Stimulated activated naive B cell treated with anti-CD40 and anti-IgM and Interleukin-4, amounts not matched to agents 10 μg/mL and 1 μg/mL and 100 μg/mL, for 72 hours (primary cell): Measurements from ENCODE around the gene TASP1.
"Not testable (repeated sequence)": the region's sequence is repeated elsewhere in the genome, so short reads cannot be mapped to it uniquely, and the experiment has no call there.

Experiments used
- ATAC-seq, 2 donors: fragments of 150-1000 bp; cut with Tn5 transposase; replicated peaks; 2 replicates each; pipeline ENCODE4 v1.10.0; 2021; ENCODE audit warnings: moderate library complexity in 1 of 2
- DNase-seq: peaks from one replicate; pipeline ENCODE4 v3.0.0; 2021
- H3K27ac Mint-ChIP-seq: one replicate; pipeline ENCODE4 v1.8.0; 2022; ENCODE audit warnings: mild to moderate bottlenecking, mixed read lengths
- H3K27me3 Mint-ChIP-seq, 2 donors: one replicate each; pipeline ENCODE4 v1.8.0; 2022; ENCODE audit warnings: mixed read lengths in 2 of 2
- H3K36me3 Mint-ChIP-seq, 2 donors: one replicate each; pipeline ENCODE4 v1.8.0; 2022; ENCODE audit warnings: mixed read lengths in 2 of 2, mild to moderate bottlenecking in 1 of 2
- H3K4me1 Mint-ChIP-seq, 2 donors: one replicate each; pipeline ENCODE4 v1.8.0; 2022; ENCODE audit warnings: mixed read lengths in 2 of 2, mild to moderate bottlenecking in 1 of 2
- H3K4me3 Mint-ChIP-seq, 2 donors: one replicate each; pipeline ENCODE4 v1.8.0; 2022; ENCODE audit warnings: mild to moderate bottlenecking in 2 of 2, mixed read lengths in 2 of 2, moderate library complexity in 1 of 2
- H3K9me3 Mint-ChIP-seq, 2 donors: one replicate each; pipeline ENCODE4 v1.8.0; 2022; ENCODE audit warnings: mixed read lengths in 2 of 2, mild to moderate bottlenecking in 1 of 2

TASP1 gene

DNA sequence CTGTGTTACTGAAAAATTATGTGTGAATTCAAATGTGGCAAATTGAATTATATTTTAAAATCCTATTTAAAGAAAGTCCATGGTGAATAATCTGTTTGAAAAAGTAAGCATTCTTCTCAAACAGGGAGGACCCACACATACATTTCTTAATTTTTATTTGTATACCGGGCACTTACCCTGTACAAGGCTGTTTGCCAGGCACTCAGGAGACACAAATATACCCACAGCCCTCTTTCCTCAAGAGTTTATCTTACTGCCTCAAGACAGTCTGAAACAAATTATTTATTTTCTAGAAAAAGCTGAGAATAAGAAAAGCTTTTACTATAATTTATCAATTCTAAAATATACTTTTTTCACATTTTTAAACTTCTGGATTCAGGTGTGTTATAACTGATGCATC is 114.4 kb downstream of the TASP1 start:
- Mint-ChIP-seq H3K9me3 (peaks cover 5 to 6% of the 10 kb centered on the region in 2 donors), H3K4me3 (no peak overlapping the region), H3K36me3 (peaks cover 42 to 43% of the 10 kb centered on the region in 2 donors), H3K27me3 (no peaks in the 10 kb centered on the region), H3K4me1 (no peaks in the 10 kb centered on the region), H3K27ac (no peak overlapping the region)
- DNase-seq = no peak
- ATAC-seq = no peak

DNA sequence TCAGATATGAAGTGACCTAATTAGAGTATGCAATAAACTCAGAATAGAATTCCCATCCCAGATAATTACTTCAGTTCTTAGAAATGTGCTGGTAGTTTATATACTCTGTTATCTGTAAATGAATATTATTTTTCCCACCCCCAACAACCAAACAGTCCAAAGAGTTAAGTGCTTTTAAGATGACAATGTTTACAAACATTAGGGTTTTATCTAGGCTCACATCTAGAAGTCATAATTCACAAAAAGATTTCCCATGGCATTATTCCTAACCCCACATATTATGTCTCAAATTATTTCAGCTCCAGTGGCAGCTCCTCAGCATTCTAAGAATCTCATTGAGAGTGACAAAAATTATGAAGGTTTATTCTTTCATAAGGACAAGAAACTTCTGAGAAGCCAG is 120.9 kb downstream of the TASP1 start:
- Mint-ChIP-seq H3K36me3 (peaks cover 42 to 60% of the 10 kb centered on the region in 2 donors), H3K27me3 (no peaks in the 10 kb centered on the region), H3K4me3 (no peak overlapping the region), H3K27ac (no peak overlapping the region), H3K4me1 (no peaks in the 10 kb centered on the region), H3K9me3 (peaks cover 5 to 14% of the 10 kb centered on the region in 2 donors)
- DNase-seq (no peak), ATAC-seq (no peak)

DNA sequence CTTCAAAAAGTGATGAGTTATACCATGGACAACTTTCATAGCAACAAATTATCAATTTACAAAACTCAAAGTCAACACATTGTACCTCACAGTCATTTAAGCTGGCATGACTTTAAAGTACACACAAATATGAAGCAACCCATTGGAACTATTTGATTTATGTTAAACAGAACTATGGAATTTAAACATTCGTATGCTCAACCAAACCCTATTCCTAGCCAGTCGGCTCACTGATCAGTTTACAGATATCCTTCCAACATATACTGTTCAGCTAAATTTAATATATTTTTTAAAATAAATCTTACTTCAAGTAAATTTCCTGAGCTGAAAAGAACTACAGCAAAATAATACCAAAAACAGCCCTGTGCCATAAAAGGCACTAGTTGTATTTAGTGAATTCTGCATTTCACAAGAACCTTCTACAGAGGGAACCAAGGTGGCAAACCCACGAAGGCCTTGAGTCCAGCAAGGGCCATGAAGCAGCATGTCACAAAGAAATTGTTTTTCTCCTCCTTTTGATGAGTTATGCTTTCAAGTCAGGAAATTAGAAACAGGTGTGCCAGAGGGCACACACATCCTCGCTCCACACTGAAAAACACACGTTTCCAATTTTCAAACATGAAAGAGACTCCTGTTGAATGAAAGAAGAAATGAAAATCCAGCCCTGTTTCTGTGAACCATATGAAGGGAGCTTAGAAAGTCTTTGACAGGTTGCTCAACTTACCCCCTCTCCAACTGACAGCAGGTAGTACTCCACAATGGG is 122.8 kb downstream of the TASP1 start:
- no peak for DNase-seq
- ATAC-seq = no peak
- Mint-ChIP-seq H3K4me1 (no peaks in the 10 kb centered on the region), H3K36me3 (peaks cover 35 to 58% of the 10 kb centered on the region in 2 donors), H3K27me3 (no peaks in the 10 kb centered on the region), H3K4me3 (no peak overlapping the region), H3K27ac (no peak overlapping the region), H3K9me3 (peaks cover 0 to 8% of the 10 kb centered on the region in 2 donors)

DNA sequence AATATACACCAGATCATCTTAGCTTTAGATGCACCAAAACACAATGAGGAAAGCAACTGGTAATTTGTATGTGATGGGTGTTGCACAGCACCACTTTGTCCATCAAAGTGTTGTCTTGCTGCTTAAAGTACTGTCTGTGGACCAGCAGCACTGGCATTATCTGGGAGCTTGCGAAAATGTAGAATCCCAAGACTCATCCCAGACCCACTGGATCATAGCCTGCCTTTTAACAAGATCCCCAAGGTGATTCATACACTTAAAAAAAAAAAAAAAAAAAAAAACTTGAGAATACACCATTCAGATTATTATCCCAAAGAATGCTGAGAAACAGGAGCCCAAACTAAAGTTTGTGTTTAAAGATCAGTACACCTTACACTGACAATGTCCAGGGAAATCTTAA is 123.4 kb downstream of the TASP1 start:
- H3K36me3 Mint-ChIP-seq = peaks cover 36 to 60% of the 10 kb centered on the region in 2 donors
- ATAC-seq (no peak), DNase-seq (no peak)
- no peak overlapping the region for H3K4me3 Mint-ChIP-seq
- no peaks in the 10 kb centered on the region for H3K27me3 Mint-ChIP-seq
- H3K27ac Mint-ChIP-seq = no peak overlapping the region
- peaks cover 0 to 14% of the 10 kb centered on the region in 2 donors for H3K9me3 Mint-ChIP-seq
- H3K4me1 Mint-ChIP-seq = peaks cover 0 to 3% of the 10 kb centered on the region in 2 donors

DNA sequence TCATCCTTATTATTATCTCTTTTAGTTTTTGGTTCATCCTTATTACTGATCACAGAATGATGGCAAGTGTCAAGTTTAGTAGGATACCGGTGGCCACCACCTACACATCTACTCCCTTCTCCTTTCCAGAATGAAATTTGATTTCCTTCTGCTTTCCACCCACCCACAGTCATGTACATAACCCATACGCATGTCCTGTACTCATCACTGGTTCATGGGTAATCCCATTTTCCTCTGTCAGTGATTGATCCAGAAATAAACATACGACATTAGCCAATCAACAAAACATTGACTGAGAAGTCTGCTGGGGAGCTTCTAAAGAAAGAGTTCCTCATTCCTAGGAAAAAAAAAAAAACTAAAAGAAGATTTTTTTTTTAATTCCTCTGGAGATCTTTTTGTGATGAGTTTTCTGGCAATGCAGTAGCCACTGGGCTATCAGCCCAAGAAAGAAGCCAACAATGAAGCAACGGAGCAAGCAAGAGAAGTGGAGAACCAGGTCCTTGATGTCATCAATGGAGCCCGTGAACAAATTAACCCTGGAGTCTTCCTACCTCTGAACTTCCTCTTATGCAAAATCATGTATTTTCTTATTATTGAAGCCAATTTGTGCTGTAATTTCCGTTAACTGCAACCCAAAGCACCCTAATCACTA is 127.8 kb downstream of the TASP1 start:
- no peak overlapping the region for H3K27ac Mint-ChIP-seq
- peaks cover 49 to 75% of the 10 kb centered on the region in 2 donors for H3K36me3 Mint-ChIP-seq
- ATAC-seq = no peak
- H3K9me3 Mint-ChIP-seq = peaks cover 11 to 20% of the 10 kb centered on the region in 2 donors
- H3K27me3 Mint-ChIP-seq = no peaks in the 10 kb centered on the region
- DNase-seq = no peak
- peaks cover 0 to 6% of the 10 kb centered on the region in 2 donors for H3K4me1 Mint-ChIP-seq
- no peak overlapping the region for H3K4me3 Mint-ChIP-seq

DNA sequence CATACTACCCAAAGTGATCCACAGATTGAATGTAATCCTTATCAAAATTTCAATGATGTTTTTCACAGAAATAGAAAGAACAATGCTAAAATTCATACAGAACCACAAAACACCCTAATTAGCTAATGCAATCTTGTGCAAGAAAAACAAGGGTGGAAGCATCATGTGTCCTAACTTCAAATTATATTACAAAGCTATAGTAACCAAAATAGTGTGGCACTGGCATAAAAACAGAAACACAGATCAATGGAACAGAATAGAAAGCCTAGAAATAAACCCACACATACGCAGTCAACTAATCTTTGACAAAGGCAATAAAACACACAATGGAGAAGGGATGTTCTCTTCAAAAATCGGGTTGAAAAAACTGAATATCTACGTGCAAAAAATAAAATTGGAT is 131.1 kb downstream of the TASP1 start:
- Mint-ChIP-seq H3K4me3 (no peak overlapping the region), H3K4me1 (peaks cover 0 to 6% of the 10 kb centered on the region in 2 donors), H3K9me3 (peaks cover 27 to 29% of the 10 kb centered on the region in 2 donors), H3K36me3 (peaks cover 52 to 81% of the 10 kb centered on the region in 2 donors), H3K27ac (no peak overlapping the region), H3K27me3 (no peaks in the 10 kb centered on the region)
- ATAC-seq = no peak
- DNase-seq = no peak

DNA sequence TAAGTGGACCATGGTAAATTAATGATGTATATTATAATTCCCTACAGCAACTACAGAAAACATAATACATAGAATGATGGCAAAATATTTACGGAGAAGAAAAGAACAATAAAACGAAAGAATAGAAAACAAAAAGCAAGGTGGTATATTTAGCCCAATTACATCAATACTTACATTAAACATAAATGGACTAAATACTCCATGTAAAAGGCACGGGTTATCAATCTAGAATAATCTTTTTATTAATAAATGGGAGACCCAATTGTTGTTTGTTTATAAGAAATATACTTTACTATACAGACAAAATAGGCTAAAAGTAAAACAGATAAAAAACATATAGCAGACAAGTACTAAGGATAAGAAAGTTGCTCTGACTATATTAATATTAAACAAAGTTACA is 137.2 kb downstream of the TASP1 start:
- Mint-ChIP-seq H3K27me3 (no peaks in the 10 kb centered on the region), H3K4me1 (peaks cover 0 to 5% of the 10 kb centered on the region in 2 donors), H3K4me3 (no peak overlapping the region), H3K27ac (no peak overlapping the region), H3K36me3 (peaks cover 58 to 86% of the 10 kb centered on the region in 2 donors), H3K9me3 (peaks cover 33 to 34% of the 10 kb centered on the region in 2 donors)
- DNase-seq (no peak), ATAC-seq (no peak)

DNA sequence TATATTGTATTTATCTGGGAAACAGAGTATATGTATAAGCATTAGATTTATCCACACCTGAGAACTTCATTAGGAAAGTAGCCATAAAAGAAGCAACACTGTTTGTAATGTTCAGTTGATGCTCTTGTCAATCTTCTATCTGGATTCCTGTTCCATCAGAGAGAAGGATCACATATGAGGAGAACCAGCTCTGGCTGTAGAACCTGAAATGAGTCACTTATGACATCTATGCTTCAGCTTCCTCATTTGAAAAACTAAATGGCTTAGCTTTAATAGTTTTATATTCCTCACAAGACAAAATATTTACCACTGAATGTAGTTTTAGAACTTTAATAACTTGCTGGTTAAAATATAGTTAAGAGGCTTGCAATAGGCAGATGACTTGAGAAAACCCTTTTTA is 144.7 kb downstream of the TASP1 start:
- Mint-ChIP-seq H3K4me3 (no peak overlapping the region), H3K27ac (no peak overlapping the region), H3K36me3 (peaks cover 19 to 30% of the 10 kb centered on the region in 2 donors), H3K9me3 (peaks cover 0 to 3% of the 10 kb centered on the region in 2 donors), H3K27me3 (no peaks in the 10 kb centered on the region), H3K4me1 (peaks cover 0 to 4% of the 10 kb centered on the region in 2 donors)
- DNase-seq = no peak
- ATAC-seq = peak; percentile 51 to 57

DNA sequence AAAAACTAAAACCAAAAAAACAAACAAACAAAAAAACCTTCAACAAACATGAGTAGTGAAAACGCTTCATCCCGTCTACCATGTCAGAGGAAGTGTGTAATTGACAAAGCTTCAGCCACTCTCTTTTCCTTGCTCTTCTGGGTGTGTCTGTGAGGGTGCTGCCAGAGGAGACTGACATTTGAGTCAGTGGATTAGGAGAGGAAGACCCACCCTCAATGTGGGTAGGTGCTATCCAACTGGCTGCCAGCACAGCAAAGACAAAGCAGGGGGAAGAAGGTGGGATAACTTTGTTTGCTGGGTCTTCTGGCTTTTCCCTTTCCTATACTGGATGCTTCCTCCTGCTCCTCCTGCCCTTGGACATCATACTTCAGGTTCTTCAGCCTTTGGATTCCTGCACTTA is 145.6 kb downstream of the TASP1 start:
- H3K9me3 Mint-ChIP-seq = peaks cover 0 to 3% of the 10 kb centered on the region in 2 donors
- ATAC-seq (no peak), DNase-seq (no peak)
- H3K27me3 Mint-ChIP-seq = no peaks in the 10 kb centered on the region
- no peak overlapping the region for H3K4me3 Mint-ChIP-seq
- peaks cover 0 to 4% of the 10 kb centered on the region in 2 donors for H3K4me1 Mint-ChIP-seq
- peaks cover 13 to 23% of the 10 kb centered on the region in 2 donors for H3K36me3 Mint-ChIP-seq
- no peak overlapping the region for H3K27ac Mint-ChIP-seq

DNA sequence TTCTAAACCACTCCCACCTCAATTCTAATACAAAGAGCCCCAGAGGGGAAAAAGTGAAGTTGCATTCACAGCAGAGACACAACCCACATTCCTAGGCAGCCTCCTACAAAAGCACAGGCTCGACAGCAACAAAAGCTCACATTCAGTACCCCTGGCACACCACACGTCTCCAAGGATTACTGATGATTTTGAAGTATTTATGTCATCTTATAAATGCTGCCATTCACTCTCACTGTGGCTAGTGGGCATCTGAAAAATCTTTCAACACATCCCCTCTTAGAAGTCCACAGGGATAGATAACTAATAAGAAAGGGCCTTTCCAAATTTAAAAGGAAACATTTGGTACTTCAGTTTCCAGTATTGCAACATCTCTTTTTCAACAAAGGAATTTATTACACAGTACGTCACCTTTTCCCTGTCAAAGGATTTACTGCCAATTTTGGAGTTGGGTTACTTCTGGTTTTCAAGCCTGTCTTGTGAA is 146.7 kb downstream of the TASP1 start:
- Mint-ChIP-seq H3K27me3 (no peaks in the 10 kb centered on the region), H3K9me3 (peaks cover 0 to 2% of the 10 kb centered on the region in 2 donors), H3K36me3 (peaks cover 6 to 12% of the 10 kb centered on the region in 2 donors), H3K4me3 (no peak overlapping the region), H3K4me1 (peaks cover 0 to 2% of the 10 kb centered on the region in 2 donors), H3K27ac (no peak overlapping the region)
- DNase-seq (no peak), ATAC-seq (no peak)

DNA sequence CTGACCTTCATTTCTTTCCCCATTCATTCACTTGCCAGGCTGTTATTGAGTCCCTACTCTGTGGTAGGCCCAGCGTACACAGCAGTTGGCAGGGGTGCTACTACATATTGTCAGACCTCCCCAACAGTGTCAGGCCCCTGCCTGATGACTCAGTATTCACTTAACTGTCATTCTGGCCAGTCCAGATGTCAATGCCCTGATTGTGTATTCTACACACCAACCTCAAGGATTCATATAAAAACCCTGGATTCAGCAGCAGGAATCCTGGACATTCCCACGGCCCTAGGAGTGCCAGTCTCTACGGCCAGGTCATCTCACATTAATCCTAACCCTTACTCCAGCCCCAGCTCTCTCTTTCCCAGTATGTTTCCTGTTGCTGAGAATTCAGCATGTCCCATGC is 151.5 kb downstream of the TASP1 start:
- DNase-seq (no peak), ATAC-seq (no peak)
- H3K4me1 Mint-ChIP-seq = no peaks in the 10 kb centered on the region
- no peaks in the 10 kb centered on the region for H3K9me3 Mint-ChIP-seq
- H3K4me3 Mint-ChIP-seq = no peak overlapping the region
- no peak overlapping the region for H3K27ac Mint-ChIP-seq
- H3K36me3 Mint-ChIP-seq = peaks cover 4 to 17% of the 10 kb centered on the region in 2 donors
- H3K27me3 Mint-ChIP-seq = no peaks in the 10 kb centered on the region

DNA sequence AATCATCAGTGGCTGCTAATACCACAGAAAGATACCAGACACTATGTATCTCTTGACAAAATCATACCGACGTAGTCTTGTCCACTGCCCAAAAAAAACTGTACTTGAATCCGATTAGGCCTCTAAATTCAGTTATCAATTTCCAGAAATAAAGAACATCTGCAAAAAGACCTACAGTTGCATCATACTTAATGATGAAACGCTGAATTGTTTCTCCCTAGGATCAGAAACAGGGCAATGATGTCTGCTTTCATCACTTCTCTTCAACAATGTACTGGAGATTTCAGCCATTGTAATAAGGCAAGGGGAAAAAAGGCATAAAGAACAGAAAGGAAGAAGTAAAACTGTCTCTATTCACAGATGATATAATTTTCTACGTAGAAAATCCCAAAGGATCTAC is 152.0 kb downstream of the TASP1 start:
- Mint-ChIP-seq H3K36me3 (peaks cover 9 to 22% of the 10 kb centered on the region in 2 donors), H3K27ac (no peak overlapping the region), H3K27me3 (no peaks in the 10 kb centered on the region), H3K9me3 (peaks cover 0 to 3% of the 10 kb centered on the region in 2 donors), H3K4me3 (no peak overlapping the region), H3K4me1 (no peaks in the 10 kb centered on the region)
- ATAC-seq (no peak), DNase-seq (no peak)

DNA sequence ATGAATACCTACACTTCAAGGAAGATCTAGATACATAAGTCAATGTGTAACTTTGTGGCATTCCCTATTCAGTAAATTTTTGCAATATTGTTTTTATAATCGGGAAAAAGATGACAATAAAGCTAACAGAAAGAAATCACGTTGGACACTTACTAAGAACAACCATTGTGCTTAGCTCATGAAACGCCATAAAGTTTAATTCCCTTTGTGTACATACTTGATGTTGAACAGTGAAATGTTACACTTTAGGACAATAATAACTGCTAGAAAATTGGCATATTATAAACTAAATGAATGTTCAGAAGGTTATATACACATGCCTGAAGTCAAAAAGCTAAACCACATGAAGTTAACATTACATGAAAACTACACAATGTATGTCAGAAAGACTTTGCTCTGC is 153.2 kb downstream of the TASP1 start:
- H3K9me3 Mint-ChIP-seq = peaks cover 0 to 3% of the 10 kb centered on the region in 2 donors
- H3K4me3 Mint-ChIP-seq = no peak overlapping the region
- H3K36me3 Mint-ChIP-seq = peaks cover 18 to 31% of the 10 kb centered on the region in 2 donors
- DNase-seq (no peak), ATAC-seq (no peak)
- H3K4me1 Mint-ChIP-seq = no peaks in the 10 kb centered on the region
- H3K27me3 Mint-ChIP-seq = no peaks in the 10 kb centered on the region
- H3K27ac Mint-ChIP-seq = no peak overlapping the region

DNA sequence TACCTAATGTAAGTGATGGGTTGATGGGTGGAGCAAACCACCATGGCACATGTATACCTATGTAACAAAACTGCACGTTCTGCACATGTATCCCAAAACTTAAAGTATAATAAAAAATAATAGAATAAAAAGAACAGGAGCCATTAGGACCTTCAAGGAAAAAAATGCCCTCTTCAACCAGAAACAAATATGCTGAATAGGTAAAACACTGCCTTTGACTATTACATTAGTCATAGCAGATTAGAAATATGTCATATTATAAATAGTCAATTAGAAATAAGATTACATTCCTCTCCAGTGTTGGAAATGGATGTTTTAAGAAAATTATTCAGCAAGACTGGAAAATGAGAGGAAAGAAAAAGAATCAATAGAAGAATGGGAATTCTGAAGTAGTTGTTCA is 153.7 kb downstream of the TASP1 start:
- not testable (repeated sequence) for H3K4me1 Mint-ChIP-seq

DNA sequence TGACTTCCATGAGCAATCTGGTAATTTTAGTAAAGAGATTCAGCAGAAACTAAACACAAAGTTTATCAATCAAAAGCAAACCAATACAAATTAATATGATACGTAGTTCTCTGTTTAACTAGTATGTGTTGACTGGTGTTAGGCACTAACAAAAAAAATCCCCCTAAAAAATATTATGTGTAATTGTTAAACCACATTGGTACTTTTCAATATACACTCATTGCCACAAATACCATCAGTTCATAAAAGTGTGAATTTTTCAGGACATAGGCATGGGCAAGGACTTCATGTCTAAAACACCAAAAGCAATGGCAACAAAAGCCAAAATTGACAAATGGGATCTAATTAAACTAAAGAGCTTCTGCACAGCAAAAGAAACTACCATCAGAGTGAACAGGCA is 155.3 kb downstream of the TASP1 start:
- H3K27me3 Mint-ChIP-seq, H3K4me3 Mint-ChIP-seq, H3K27ac Mint-ChIP-seq, H3K9me3 Mint-ChIP-seq, DNase-seq, ATAC-seq, H3K4me1 Mint-ChIP-seq: not testable (repeated sequence)
- peaks cover 22 to 38% of the 10 kb centered on the region in 2 donors for H3K36me3 Mint-ChIP-seq

More for the DNA sequence above, 153.7 kb downstream of the TASP1 start:
- DNase-seq, ATAC-seq, H3K4me3 Mint-ChIP-seq, H3K9me3 Mint-ChIP-seq, H3K27me3 Mint-ChIP-seq, H3K27ac Mint-ChIP-seq: not testable (repeated sequence)
- H3K36me3 Mint-ChIP-seq = peaks cover 18 to 31% of the 10 kb centered on the region in 2 donors
